Parathyroid adenoma (tissue), 2 donors: ENCODE data around the gene RNASE9.

Experiments used
- H2AFZ ChIP-seq: fragments of 300-600 bp; sonication (generic); one replicate; pipeline ENCODE4 v1.7.0; 2017; ENCODE audit warnings: antibody characterized with exemption, mild to moderate bottlenecking
- H3K27ac ChIP-seq: fragments of 300-600 bp; sonication (generic); one replicate; pipeline ENCODE4 v1.7.0; 2017
- H3K27me3 ChIP-seq: fragments of 300-600 bp; sonication (generic); one replicate; pipeline ENCODE4 v1.7.0; 2017; ENCODE audit warnings: low read length; ENCODE audit not compliant: control insufficient read depth, insufficient read depth
- H3K36me3 ChIP-seq: fragments of 300-600 bp; sonication (generic); one replicate; pipeline ENCODE4 v1.7.0; 2017; ENCODE audit warnings: low read length; ENCODE audit not compliant: control insufficient read depth, insufficient read depth
- H3K4me1 ChIP-seq: fragments of 300-600 bp; sonication (generic); one replicate; pipeline ENCODE4 v1.7.0; 2017; ENCODE audit warnings: control low read depth
- H3K4me2 ChIP-seq: fragments of 300-600 bp; sonication (generic); one replicate; pipeline ENCODE4 v1.7.0; 2017; ENCODE audit warnings: low read length
- H3K4me3 ChIP-seq: fragments of 300-600 bp; sonication (generic); one replicate; pipeline ENCODE4 v1.7.0; 2017; ENCODE audit warnings: low read depth, low read length
- H3K79me2 ChIP-seq: fragments of 300-600 bp; sonication (generic); one replicate; pipeline ENCODE4 v1.7.0; 2017; ENCODE audit warnings: control low read depth
- H3K9ac ChIP-seq: fragments of 300-600 bp; sonication (generic); one replicate; pipeline ENCODE4 v1.7.0; 2017; ENCODE audit warnings: mild to moderate bottlenecking
- H3K9me3 ChIP-seq: fragments of 300-600 bp; sonication (generic); one replicate; pipeline ENCODE4 v1.7.0; 2017; ENCODE audit warnings: low read length; ENCODE audit not compliant: control insufficient read depth
- TF ChIP-seq, protein P1 (sequence below): fragments of 300-600 bp; sonication (generic); IDR thresholded peaks from one replicate; pipeline ENCODE4 v1.7.0; 2017; ENCODE audit warnings: antibody characterized with exemption, mild to moderate bottlenecking
- donor health status: primary hyperparathyroidism.

The RNASE9 gene

DNA sequence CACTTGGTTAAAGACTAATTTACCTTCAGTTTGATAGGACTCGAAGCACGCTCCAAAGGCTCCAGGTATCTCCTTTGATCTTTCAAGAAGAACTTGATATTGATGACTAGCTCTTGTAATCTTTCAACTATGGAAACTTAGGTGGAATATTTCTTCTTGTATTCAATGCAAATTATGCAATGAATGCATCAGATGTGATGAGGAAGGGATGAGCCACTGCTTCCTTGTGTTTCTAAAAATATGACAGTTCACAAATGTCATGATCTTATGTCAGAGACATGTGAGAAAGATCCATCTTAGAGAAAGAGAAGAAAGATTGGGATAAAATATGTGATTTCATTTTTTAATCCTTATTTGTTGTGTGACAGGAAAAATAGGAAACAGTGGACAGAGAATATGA is 9.9 kb downstream of the RNASE9 start:
- Histone ChIP-seq H3K4me2 (no peak overlapping the region), H3K27me3 (no peaks in the 10 kb centered on the region), H3K4me3 (no peak overlapping the region), H2AFZ (peak overlapping the region; percentile 18), H3K9me3 (no peaks in the 10 kb centered on the region), H3K9ac (no peak overlapping the region), H3K4me1 (peaks cover 17% of the 10 kb centered on the region), H3K79me2 (no peaks in the 10 kb centered on the region), H3K36me3 (no peaks in the 10 kb centered on the region), H3K27ac (no peak overlapping the region)
- TF ChIP-seq, protein P1, sequence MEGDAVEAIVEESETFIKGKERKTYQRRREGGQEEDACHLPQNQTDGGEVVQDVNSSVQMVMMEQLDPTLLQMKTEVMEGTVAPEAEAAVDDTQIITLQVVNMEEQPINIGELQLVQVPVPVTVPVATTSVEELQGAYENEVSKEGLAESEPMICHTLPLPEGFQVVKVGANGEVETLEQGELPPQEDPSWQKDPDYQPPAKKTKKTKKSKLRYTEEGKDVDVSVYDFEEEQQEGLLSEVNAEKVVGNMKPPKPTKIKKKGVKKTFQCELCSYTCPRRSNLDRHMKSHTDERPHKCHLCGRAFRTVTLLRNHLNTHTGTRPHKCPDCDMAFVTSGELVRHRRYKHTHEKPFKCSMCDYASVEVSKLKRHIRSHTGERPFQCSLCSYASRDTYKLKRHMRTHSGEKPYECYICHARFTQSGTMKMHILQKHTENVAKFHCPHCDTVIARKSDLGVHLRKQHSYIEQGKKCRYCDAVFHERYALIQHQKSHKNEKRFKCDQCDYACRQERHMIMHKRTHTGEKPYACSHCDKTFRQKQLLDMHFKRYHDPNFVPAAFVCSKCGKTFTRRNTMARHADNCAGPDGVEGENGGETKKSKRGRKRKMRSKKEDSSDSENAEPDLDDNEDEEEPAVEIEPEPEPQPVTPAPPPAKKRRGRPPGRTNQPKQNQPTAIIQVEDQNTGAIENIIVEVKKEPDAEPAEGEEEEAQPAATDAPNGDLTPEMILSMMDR = no peak

DNA sequence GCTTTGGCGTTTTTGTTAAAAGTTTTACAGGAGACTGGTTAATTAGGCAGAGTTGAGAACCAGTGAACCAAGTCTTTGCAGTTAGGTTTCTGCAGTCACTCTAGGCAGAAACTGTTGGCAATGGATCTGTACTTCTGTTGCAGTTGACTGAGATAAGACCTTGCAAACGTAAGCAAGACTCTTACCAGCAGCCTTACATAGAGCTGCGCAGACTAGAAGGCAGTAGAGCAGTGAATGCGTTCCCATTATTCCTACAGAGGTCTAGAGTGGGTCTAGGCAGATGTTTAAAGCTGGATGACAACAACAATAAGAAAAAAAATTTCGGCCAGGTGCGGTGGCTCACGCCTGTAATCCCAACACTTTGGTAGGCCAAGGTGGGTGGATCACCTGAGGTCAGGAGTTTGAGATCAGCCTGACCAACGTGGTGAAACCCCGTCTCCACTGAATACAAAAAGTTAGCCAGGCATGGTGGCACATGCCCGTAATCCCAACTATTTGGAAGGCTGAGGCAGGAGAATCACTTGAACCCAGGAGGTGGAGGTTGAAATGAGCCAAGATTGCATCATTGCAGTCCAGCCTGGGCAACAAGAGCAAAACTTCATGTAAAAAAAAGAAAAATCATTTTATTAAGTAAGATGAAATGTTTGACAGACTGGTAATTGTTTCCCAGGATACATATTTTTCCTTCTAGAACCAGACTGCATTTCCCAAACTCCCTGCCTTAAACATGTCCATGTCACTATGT is 12.3 kb downstream of the RNASE9 start:
- H3K9ac ChIP-seq = no peak overlapping the region
- TF ChIP-seq, protein P1 = no peak
- H3K4me2 ChIP-seq = peak overlapping the region; percentile 5

DNA sequence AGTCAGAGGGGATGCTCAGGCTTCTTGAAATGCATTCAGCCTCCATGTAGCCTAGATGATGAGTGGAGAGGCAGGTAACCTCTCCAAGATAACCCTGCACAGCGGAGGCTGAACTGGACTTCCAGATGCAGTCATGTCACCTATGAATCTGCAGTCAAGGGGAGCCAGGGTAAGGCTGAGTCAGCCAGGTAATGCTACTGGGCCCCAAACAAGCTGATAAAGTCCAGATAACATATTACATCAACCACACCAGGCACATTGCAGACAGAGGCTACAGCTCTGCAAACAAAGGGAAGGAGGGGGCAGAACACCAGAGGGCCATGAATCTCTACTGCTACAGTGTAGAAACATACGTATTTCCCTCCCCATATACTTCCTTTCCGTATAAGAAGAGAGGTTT is 14.0 kb downstream of the RNASE9 start:
- Histone ChIP-seq H2AFZ (peak overlapping the region; percentile 40), H3K27ac (peak overlapping the region; percentile 53), H3K79me2 (no peaks in the 10 kb centered on the region), H3K9me3 (no peaks in the 10 kb centered on the region), H3K27me3 (no peaks in the 10 kb centered on the region), H3K9ac (no peak overlapping the region), H3K4me3 (no peak overlapping the region), H3K4me1 (peaks cover 17% of the 10 kb centered on the region), H3K4me2 (peak overlapping the region; percentile 9), H3K36me3 (no peaks in the 10 kb centered on the region)
- TF ChIP-seq, protein P1 = no peak

More for the DNA sequence above, 12.3 kb downstream of the RNASE9 start:
- no peaks in the 10 kb centered on the region for H3K9me3 ChIP-seq
- H3K79me2 ChIP-seq = no peaks in the 10 kb centered on the region
- H3K27me3 ChIP-seq = no peaks in the 10 kb centered on the region
- no peak overlapping the region for H3K4me3 ChIP-seq
- H3K4me1 ChIP-seq = peaks cover 17% of the 10 kb centered on the region
- H3K36me3 ChIP-seq = no peaks in the 10 kb centered on the region
- peak overlapping the region; percentile 2 for H2AFZ ChIP-seq
- H3K27ac ChIP-seq = peak overlapping the region; percentile 53

DNA sequence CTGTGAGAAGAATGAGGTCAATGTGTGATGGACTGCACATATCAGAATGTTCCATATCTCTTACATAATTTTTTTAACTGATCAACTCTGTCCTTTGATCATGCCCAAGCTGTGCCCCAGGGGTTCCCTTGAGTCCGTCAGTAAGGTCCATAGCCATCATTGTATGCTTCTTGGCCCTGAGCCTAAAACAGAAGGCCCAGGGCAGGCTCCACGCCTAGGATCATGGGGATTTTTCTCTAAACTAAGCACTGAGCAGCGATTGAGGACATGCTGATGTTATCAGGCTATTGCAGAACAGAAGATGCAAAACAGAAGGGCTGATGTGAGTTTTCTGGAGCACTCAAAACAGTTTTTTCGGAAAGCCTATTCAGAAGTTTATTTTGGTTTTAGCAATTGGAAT is 20.9 kb downstream of the RNASE9 start:
- Histone ChIP-seq H3K36me3 (no peaks in the 10 kb centered on the region), H3K79me2 (no peaks in the 10 kb centered on the region), H3K4me3 (peak overlapping the region; percentile 8), H3K4me2 (peak overlapping the region; percentile 29), H3K27ac (no peak overlapping the region), H3K9me3 (no peaks in the 10 kb centered on the region), H3K4me1 (peaks cover 7% of the 10 kb centered on the region), H2AFZ (peak overlapping the region; percentile 48), H3K27me3 (no peaks in the 10 kb centered on the region), H3K9ac (no peak overlapping the region)
- TF ChIP-seq, protein P1 = no peak
